Skeletal muscle satellite cell (primary cell): Measurements from ENCODE around the gene ZNF629.
A peak's percentile ranks its signal among the peaks of the same experiment; 100 is the strongest.

Source experiments
- H3K27me3 ChIP-seq: 2 replicates; pipeline ENCODE4 v1.7.0; 2013; ENCODE audit warnings: low read length; ENCODE audit not compliant: control insufficient read depth, insufficient read depth
- H3K36me3 ChIP-seq: 2 replicates; pipeline ENCODE4 v1.7.0; 2013; ENCODE audit warnings: mild to moderate bottlenecking, control low read depth, low read length; ENCODE audit not compliant: insufficient read depth
- H3K4me1 ChIP-seq: 2 replicates; pipeline ENCODE4 v1.7.0; 2013; ENCODE audit warnings: low read length; ENCODE audit not compliant: control insufficient read depth, insufficient read depth
- H3K4me2 ChIP-seq: 2 replicates; pipeline ENCODE4 v1.7.0; 2013; ENCODE audit warnings: mild to moderate bottlenecking, low read length
- H3K4me3 ChIP-seq: 2 replicates; pipeline ENCODE4 v1.7.0; 2013; ENCODE audit warnings: low read length
- H3K9ac ChIP-seq: 2 replicates; pipeline ENCODE4 v1.7.0; 2013; ENCODE audit warnings: mild to moderate bottlenecking, low read depth, low read length, moderate library complexity
- H3K9me3 ChIP-seq: replicated peaks from 2 replicates; pipeline ENCODE4 v1.7.0; 2013; ENCODE audit warnings: mild to moderate bottlenecking, control low read depth, low read length

ZNF629 gene

GRCh38 chr16:30774367-30775130, 12.5 kb downstream of the ZNF629 start:
- no peaks in the 10 kb centered on the region for H3K27me3 ChIP-seq
- peak overlapping the region; percentile 87 for H3K9ac ChIP-seq
- H3K36me3 ChIP-seq: peaks cover 40% of the 10 kb centered on the region

GRCh38 chr16:30773826-30774225, 13.2 kb downstream of the ZNF629 start:
- H3K9me3 ChIP-seq: no peaks in the 10 kb centered on the region
- H3K36me3 ChIP-seq: peaks cover 47% of the 10 kb centered on the region
- no peak overlapping the region for H3K9ac ChIP-seq
- no peaks in the 10 kb centered on the region for H3K27me3 ChIP-seq
- H3K4me1 ChIP-seq: peaks cover 23% of the 10 kb centered on the region
- H3K4me3 ChIP-seq: no peak overlapping the region
- no peak overlapping the region for H3K4me2 ChIP-seq

More at GRCh38 chr16:30774367-30775130, 12.5 kb downstream of the ZNF629 start:
- peak overlapping the region; percentile 77 for H3K4me3 ChIP-seq
- H3K9me3 ChIP-seq: no peaks in the 10 kb centered on the region
- peaks cover 23% of the 10 kb centered on the region for H3K4me1 ChIP-seq
- H3K4me2 ChIP-seq: peak overlapping the region; percentile 92

GRCh38 chr16:30771726-30772125, 15.3 kb downstream of the ZNF629 start:
- Histone ChIP-seq H3K36me3 (peaks cover 66% of the 10 kb centered on the region), H3K9ac (no peak overlapping the region), H3K4me1 (peaks cover 19% of the 10 kb centered on the region), H3K4me2 (no peak overlapping the region), H3K4me3 (no peak overlapping the region), H3K9me3 (no peaks in the 10 kb centered on the region), H3K27me3 (no peaks in the 10 kb centered on the region)

- H3K4me3 ChIP-seq: no peak overlapping the region
- no peaks in the 10 kb centered on the region for H3K9me3 ChIP-seq
- peaks cover 3% of the 10 kb centered on the region for H3K4me1 ChIP-seq
- no peaks in the 10 kb centered on the region for H3K27me3 ChIP-seq
- no peak overlapping the region for H3K4me2 ChIP-seq
- H3K36me3 ChIP-seq: peaks cover 88% of the 10 kb centered on the region
- H3K9ac ChIP-seq: no peak overlapping the region
These were observed 17.5 kb downstream of the ZNF629 start for GRCh38 chr16:30769379-30770089.

GRCh38 chr16:30768583-30769181, 18.3 kb downstream of the ZNF629 start:
- Histone ChIP-seq H3K27me3 (no peaks in the 10 kb centered on the region), H3K4me3 (no peak overlapping the region), H3K4me1 (peaks cover 4% of the 10 kb centered on the region), H3K9me3 (no peaks in the 10 kb centered on the region), H3K36me3 (peaks cover 91% of the 10 kb centered on the region), H3K4me2 (no peak overlapping the region), H3K9ac (no peak overlapping the region)

- Histone ChIP-seq H3K36me3 (peaks cover 91% of the 10 kb centered on the region), H3K27me3 (no peaks in the 10 kb centered on the region), H3K4me1 (peaks cover 12% of the 10 kb centered on the region), H3K9me3 (no peaks in the 10 kb centered on the region), H3K4me2 (no peak overlapping the region), H3K9ac (no peak overlapping the region), H3K4me3 (no peak overlapping the region)
These were observed 19.1 kb downstream of the ZNF629 start for GRCh38 chr16:30767767-30768465.

- Histone ChIP-seq H3K27me3 (no peaks in the 10 kb centered on the region), H3K36me3 (peaks cover 83% of the 10 kb centered on the region), H3K4me1 (peaks cover 15% of the 10 kb centered on the region), H3K9ac (no peak overlapping the region), H3K4me3 (no peak overlapping the region), H3K9me3 (no peaks in the 10 kb centered on the region), H3K4me2 (no peak overlapping the region)
These were observed 20.1 kb downstream of the ZNF629 start for GRCh38 chr16:30766933-30767284.

- no peak overlapping the region for H3K4me2 ChIP-seq
- H3K4me3 ChIP-seq: no peak overlapping the region
- no peaks in the 10 kb centered on the region for H3K9me3 ChIP-seq
- peaks cover 78% of the 10 kb centered on the region for H3K36me3 ChIP-seq
- no peaks in the 10 kb centered on the region for H3K27me3 ChIP-seq
- H3K9ac ChIP-seq: no peak overlapping the region
- peaks cover 15% of the 10 kb centered on the region for H3K4me1 ChIP-seq
These were observed 20.6 kb downstream of the ZNF629 start for GRCh38 chr16:30766206-30766932.

GRCh38 chr16:30764816-30765465, 22.1 kb downstream of the ZNF629 start:
- H3K36me3 ChIP-seq: peaks cover 68% of the 10 kb centered on the region
- no peak overlapping the region for H3K4me2 ChIP-seq
- H3K27me3 ChIP-seq: no peaks in the 10 kb centered on the region
- peaks cover 21% of the 10 kb centered on the region for H3K4me1 ChIP-seq
- H3K9ac ChIP-seq: no peak overlapping the region
- no peaks in the 10 kb centered on the region for H3K9me3 ChIP-seq
- H3K4me3 ChIP-seq: no peak overlapping the region

GRCh38 chr16:30764086-30764485, 22.9 kb downstream of the ZNF629 start:
- H3K4me2 ChIP-seq: peak overlapping the region; percentile 97
- H3K9ac ChIP-seq: no peak overlapping the region
- no peaks in the 10 kb centered on the region for H3K9me3 ChIP-seq
- H3K27me3 ChIP-seq: no peaks in the 10 kb centered on the region
- no peak overlapping the region for H3K4me3 ChIP-seq
- H3K36me3 ChIP-seq: peaks cover 60% of the 10 kb centered on the region
- H3K4me1 ChIP-seq: peaks cover 21% of the 10 kb centered on the region
